ENCODE data around the gene C18orf54. TPM values are rescaled to one million over a fixed set of nuclear protein-coding genes. Genes with fewer than 3 reads are reported as not detected.
"Not testable (repeated sequence)": the region's sequence is repeated elsewhere in the genome, so short reads cannot be mapped to it uniquely, and the experiment has no call there.

Gene C18orf54
- total RNA-seq, 1 donor from 2014 or later, result 8.9 TPM

GRCh38 chr18:54386800-54387495 lies 29.2 kb downstream of the C18orf54 start:
- intact Hi-C loops (cut with micrococcal nuclease), result not testable (repeated sequence)

GRCh38 chr18:54387631-54388030 lies 29.9 kb downstream of the C18orf54 start:
- intact Hi-C loops (cut with micrococcal nuclease), result no loop called here

GRCh38 chr18:54388203-54389142 lies 30.8 kb downstream of the C18orf54 start:
- intact Hi-C loops (cut with micrococcal nuclease), result no loop called here

GRCh38 chr18:54389143-54389505 lies 31.4 kb downstream of the C18orf54 start:
- intact Hi-C loops (cut with micrococcal nuclease), result no loop called here

GRCh38 chr18:54390838-54391237 lies 33.1 kb downstream of the C18orf54 start:
- intact Hi-C loops (cut with micrococcal nuclease), result loop anchor here (5.0 kb wide), 1 partner anchor 591 kb away; no protein-coding TSS in a partner anchor

GRCh38 chr18:54392543-54393023 lies 34.9 kb downstream of the C18orf54 start:
- intact Hi-C loops (cut with micrococcal nuclease), result loop anchor here (1.0 to 5.0 kb wide), 4 partner anchors 36 to 590 kb away; partner anchors contain the start of genes C18orf54 and STARD6

GRCh38 chr18:54393648-54394294 lies 36.1 kb downstream of the C18orf54 start:
- intact Hi-C loops (cut with micrococcal nuclease), result loop anchor here (2.0 to 5.0 kb wide), 3 partner anchors 37 to 589 kb away; partner anchors contain the start of genes C18orf54 and STARD6

GRCh38 chr18:54396760-54397159 lies 39.1 kb downstream of the C18orf54 start:
- intact Hi-C loops (cut with micrococcal nuclease), result no loop called here

- intact Hi-C loops (cut with micrococcal nuclease), result no loop called here
Observed at GRCh38 chr18:54405290-54405689, 47.6 kb downstream of the C18orf54 start.

- intact Hi-C loops (cut with micrococcal nuclease), result no loop called here
Observed at GRCh38 chr18:54411781-54412180, 54.1 kb downstream of the C18orf54 start.

- intact Hi-C loops (cut with micrococcal nuclease), result no loop called here
Observed at GRCh38 chr18:54415086-54415485, 57.4 kb downstream of the C18orf54 start.

- intact Hi-C loops (cut with micrococcal nuclease), result no loop called here
Observed at GRCh38 chr18:54416436-54416835, 58.7 kb downstream of the C18orf54 start.

GRCh38 chr18:54423831-54424230 lies 66.1 kb downstream of the C18orf54 start:
- intact Hi-C loops (cut with micrococcal nuclease), result no loop called here

- intact Hi-C loops (cut with micrococcal nuclease), result no loop called here
Observed at GRCh38 chr18:54426085-54426665, 68.5 kb downstream of the C18orf54 start.

Other genes starting within 250 kb of the C18orf54 start
- 128 and 151 TPM in 2 replicates for gene MBD2, start 133.2 kb upstream of the C18orf54 start, total RNA-seq
- 16.0 and 16.3 TPM in 2 replicates for gene POLI, start 88.4 kb upstream of the C18orf54 start, total RNA-seq
- gene STARD6, start within 50 bp of the C18orf54 start, total RNA-seq, result 0.27 TPM in 1 of 2 replicates, not detected in the other
- not detected in 2 replicates for gene DYNAP, start 233.3 kb downstream of the C18orf54 start, total RNA-seq

Data from T-helper 2 cell treated with Interferon-gamma antibody and Interleukin-4, amounts not matched to agents 100 ng/mL and 5 ng/mL, for 36 hours (primary cell).